ENCODE results near the gene FA2H.
"Not testable (repeated sequence)": the region's sequence is repeated elsewhere in the genome, so short reads cannot be mapped to it uniquely, and the experiment has no call there.

Gene FA2H

DNA sequence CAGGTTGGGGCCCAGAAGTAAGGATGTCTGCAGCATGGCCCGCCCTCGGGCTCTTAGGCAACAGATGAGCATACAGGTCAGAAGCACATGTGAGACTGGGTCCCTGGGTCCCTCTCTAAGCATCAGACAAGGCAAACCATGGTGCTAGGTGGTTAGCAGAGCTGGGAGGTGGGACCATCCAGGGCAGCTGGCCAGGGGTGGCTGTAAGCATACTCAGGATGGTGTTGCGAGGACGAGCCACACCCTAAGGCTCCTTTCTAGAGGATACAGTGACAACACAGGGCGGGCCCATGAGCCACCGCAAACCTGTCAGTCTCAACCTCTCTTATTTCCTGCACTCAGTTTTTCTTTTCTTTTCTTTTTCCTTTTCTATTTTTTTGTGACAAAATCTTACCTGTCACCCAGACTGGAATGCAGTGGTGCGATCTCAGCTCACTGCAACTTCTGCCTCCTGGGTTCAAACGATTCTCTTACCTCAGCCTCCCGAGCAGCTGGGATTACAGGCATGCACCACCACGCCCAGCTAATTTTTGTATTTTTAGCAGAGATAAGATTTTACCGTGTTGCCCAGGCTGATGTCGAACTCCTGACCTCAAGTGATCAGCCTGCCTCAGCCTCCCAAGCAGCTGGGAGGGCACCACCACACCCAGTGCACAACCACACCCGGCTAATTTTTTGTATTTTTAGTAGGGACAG is 3.6 kb downstream of the FA2H start:
- no peak for DNase-seq (ENCODE audit: low spot score)

DNA sequence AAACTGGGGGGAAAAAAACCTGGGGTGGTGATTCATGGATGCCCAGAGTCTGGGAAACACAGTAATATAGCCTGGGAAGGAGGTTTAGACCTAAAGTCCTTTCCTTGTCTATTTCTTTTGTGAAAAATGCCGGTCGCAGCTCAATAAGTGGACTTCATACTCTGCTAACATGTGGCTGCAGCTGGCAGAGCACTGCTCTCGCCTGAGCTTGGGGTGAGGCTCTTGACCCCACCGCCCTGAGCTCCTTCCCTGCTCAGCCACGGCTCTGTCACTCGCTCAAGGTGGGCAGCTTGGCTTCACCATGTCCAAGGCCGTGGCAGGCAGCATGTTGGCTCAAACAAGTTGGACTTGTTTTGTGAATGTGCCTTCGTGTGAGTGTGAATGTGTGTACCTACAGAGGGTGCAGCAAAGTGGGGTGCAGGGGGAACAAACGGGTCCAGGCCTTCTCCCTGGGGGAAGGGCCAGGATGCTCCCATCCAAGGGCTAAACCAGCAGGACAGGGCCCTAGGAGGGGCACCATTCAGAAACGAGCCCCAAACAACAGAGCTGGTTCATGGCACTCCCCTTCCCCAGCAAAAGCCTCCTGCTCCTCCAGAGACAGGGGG is 4.9 kb downstream of the FA2H start:
- DNase-seq (ENCODE audit: low spot score), result no peak

DNA sequence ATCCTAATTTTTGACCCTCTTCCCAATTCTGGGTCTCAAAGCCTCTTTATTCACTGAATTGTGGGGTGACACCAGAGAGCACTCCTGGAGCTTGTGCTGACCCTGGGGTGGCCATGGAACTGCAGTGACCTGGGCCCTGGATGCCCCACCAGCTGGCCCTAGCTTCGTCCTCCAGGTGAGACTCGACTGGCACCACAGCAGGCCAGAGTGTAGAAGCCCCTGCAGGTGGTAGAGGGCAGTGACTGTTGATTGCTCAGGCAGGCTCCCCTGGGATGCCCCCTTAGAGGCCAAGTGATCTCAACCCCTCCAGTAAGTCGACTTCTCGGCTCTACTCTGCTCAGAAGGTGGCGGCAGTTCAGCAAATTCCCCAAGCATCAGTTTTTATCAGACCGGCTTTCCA is 6.4 kb downstream of the FA2H start:
- DNase-seq (ENCODE audit: low spot score), result no peak

GRCh38 chr16:74767749-74768148 is 6.9 kb downstream of the FA2H start:
- DNase-seq (ENCODE audit: low spot score), result no peak

- no peak for DNase-seq (ENCODE audit: low spot score)
Observed at GRCh38 chr16:74766729-74767128, 7.9 kb downstream of the FA2H start.

DNA sequence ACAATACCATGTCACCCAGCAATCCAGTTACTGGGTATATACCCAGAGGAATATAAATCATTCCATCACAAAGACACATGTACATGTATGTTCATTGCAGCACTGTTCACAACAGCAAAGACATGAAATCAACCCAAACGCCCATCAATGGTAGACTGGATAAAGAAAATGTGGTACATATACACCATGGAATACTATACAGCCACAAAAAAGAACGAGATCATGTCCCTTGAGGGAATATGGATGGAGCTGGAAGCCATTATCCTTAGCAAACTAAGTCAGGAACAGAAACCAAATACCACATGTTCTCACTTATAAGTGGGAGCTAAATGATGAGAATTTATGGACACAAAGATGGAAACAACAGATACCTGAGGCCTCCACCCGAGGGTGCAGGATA is 10.4 kb downstream of the FA2H start:
- DNase-seq (ENCODE audit: low spot score), result not testable (repeated sequence)

- DNase-seq (ENCODE audit: low spot score), result no peak
Observed at GRCh38 chr16:74761665-74762064, 13.0 kb downstream of the FA2H start.

DNA sequence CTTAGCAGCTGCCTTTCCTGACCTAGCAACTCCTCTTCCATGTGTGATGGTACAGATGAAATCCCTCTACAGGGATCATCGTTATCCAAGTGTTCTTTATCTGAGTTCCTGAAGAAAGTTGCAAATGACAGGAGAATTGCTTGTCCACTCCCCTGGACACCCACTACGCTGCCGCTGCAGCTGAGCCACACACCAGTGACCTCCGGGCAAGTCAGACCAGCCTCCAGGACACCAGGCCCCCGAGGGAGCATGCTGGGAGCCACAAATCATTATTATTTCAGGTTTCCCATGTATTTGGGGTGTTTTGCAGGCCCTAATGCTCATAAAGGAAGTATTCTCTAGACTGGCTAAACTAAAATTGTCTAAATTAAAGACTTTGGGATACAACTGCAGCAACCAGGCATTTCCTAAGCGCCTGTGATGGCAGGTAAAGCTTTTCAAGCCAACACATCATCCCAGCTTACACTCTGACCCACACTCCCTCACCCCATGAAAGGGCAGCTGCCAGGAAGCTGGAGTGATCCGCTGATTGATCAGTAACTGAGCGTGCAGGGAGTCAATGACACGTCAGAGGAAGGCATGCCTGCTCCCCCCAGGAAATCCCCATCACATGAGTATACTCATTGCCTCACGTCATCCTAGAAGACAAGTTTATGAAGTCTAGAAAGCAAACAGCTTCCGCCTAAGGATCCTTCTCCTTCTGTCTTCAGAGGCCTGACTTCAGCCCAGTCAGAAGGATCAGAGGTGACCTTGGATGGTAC is 14.4 kb downstream of the FA2H start:
- peak; percentile 43 for DNase-seq (ENCODE audit: low spot score)

DNA sequence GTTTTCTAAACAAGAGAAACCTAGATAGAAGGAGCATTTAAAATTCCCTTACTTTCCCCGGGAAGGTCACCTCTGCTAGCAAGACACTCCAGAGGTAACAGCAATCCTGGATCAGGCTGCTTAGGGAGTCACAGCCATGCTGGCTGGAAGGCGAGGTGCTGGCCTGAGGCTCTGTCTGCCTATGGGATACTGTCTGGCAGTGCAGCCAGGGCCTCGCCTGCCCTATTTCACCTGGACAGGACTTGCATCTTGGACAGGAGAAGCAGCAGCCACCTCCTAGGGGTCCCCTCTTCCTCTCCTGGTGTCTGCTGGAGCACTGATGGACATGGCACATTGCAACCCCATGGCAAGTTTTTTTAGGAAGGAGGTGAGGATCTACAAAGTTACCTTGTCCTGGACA is 15.1 kb downstream of the FA2H start:
- DNase-seq (ENCODE audit: low spot score), result no peak

- no peak for DNase-seq (ENCODE audit: low spot score)
Observed at GRCh38 chr16:74758801-74759200, 15.8 kb downstream of the FA2H start.

- no peak for DNase-seq (ENCODE audit: low spot score)
Observed at GRCh38 chr16:74757349-74757748, 17.3 kb downstream of the FA2H start.

GRCh38 chr16:74756203-74756602 is 18.4 kb downstream of the FA2H start:
- no peak for DNase-seq (ENCODE audit: low spot score)

- DNase-seq (ENCODE audit: low spot score), result no peak
Observed at GRCh38 chr16:74753180-74753579, 21.4 kb downstream of the FA2H start.

- DNase-seq (ENCODE audit: low spot score), result no peak
Observed at GRCh38 chr16:74752756-74753155, 21.9 kb downstream of the FA2H start.

GRCh38 chr16:74752258-74752657 is 22.4 kb downstream of the FA2H start:
- no peak for DNase-seq (ENCODE audit: low spot score)

DNA sequence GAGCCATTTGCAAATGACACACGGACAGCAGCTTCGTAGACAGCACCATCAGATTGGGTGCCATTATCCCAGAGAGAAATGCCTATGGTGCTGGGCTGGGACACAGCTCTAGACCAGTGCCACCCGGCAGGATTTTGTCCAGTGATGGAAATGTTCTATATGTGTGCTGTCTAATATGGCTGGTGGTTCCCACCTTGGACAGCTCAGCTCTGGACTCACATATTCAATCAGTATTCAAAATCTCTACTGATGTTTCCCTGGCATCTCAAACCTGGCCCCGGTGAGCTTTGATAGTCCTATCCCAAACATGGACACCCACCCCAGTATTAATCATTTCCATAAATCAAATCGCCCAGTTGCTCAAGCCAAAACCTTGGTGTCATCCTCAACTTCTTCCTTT is 23.0 kb downstream of the FA2H start:
- DNase-seq (ENCODE audit: low spot score), result no peak

GRCh38 chr16:74749291-74750055 is 25.1 kb downstream of the FA2H start:
- DNase-seq (ENCODE audit: low spot score), result no peak

- no peak for DNase-seq (ENCODE audit: low spot score)
Observed at GRCh38 chr16:74748616-74749026, 26.0 kb downstream of the FA2H start.

GRCh38 chr16:74747716-74748615 is 26.7 kb downstream of the FA2H start:
- DNase-seq (ENCODE audit: low spot score), result no peak

DNA sequence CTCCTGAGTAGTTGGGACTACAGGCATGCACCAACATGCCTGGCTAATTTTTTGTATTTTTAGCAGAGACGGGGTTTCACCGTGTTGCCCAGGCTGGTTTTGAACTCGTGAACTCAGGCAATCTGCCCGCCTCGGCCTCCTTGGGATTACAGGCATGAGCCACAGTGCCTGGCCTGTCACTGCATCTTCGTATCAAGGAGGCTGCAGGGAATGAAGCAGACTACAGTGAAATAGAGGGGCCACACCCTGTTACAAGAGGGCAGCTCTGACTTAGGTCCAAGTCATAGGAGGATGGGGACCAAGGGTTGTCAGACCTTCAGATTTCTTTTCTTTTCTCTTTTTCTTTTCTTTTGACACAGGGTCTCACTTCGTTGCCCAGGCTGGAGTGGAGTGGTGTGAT is 28.7 kb downstream of the FA2H start:
- no peak for DNase-seq (ENCODE audit: low spot score)

DNA sequence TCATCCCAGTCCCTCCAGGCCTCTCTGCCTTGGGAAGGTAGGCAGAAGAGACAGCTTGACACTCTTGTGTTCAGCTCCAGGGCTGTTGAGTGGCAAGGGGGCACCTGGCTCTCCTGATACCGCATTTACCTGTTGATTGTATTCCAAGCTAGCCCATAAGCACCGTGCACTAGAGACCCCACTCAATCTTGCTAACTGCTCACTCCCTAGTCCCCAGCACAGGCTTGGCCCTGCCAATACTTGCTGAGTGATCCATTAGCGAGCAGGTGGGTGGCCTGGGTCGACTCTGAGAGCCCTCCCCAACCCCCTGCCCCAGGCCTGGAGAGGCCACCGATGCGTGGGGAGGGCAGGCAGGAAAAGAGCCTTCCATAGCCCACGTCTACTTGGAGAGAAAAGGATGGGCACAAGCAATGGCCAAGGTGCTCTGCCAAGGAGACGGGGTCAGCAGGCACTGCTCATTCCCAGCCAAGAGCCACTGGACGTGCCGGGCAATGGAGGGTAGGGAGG is 29.5 kb downstream of the FA2H start:
- DNase-seq (ENCODE audit: low spot score), result no peak
